CD1c-positive myeloid dendritic cell (primary cell): ENCODE data around the gene AARSD1.
"Not testable (repeated sequence)": the region's sequence is repeated elsewhere in the genome, so short reads cannot be mapped to it uniquely, and the experiment has no call there.

Experiments used
- DNase-seq: peaks from one replicate; pipeline ENCODE4 v3.0.0-alpha.2; 2016; ENCODE audit errors: extremely low spot score

Gene AARSD1

DNA sequence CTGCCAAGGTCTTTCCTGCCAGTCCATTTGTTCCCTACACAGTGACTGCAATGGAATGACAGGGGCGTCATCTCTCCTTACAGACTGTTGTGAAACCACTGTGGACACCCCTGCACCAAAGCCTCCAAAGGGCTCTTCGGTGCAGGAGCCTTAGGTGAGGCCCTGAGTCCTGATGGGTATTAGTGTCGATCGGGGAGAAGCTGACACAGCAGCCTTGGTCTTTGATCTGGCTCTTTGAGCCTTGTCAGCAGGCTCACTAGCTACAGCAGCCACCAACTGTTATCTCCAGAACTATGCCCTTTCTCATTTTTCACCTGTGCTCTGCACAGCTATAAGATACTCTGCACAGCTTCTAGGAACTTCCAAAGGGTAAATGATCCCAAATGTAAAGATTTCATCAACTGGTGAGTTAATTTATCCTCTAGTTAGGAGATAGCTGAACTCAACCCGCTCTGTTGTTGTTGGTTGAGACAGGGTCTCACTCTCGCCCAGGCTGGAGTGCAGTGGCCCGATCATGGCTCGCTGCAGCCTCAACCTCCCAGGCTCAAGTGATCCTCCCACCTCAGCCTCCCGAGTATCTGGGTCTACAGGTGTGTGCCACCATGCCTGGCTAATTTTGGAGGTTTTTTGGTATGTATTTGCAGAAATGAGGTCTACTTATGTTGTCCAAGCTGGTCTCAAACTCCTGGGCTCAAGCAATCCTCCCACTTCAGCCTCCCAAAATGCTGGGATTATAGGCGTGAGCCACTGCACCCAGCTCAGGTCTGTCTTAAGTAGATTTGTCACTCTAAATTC lies 44.0 kb downstream of the AARSD1 start:
- no peak for DNase-seq

DNA sequence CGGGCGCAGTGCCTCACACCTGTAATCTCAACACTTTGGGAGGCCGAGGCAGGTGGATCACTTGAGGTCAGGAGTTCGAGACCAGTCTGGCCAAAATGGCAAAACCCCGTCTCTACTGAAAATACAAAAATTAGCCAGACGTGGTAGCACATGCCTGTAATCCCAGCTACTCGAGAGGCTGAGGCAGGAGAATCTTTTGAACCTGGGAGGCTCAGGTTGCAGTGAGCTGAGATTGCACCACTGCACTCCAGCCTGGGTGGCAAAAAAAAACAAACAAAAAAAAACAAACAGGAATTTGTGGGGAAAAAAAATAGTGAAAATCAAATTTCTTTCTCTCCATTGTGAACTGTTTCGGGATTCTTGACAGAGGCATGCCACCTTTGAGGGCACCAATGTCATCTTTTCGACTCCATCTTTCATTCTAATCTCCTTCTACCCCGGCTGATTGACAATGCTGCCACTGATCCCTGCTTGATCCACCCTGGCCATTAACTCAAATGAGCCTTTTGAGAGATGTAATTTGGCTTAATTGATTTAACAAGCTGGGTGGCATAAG lies 44.7 kb downstream of the AARSD1 start:
- not testable (repeated sequence) for DNase-seq

DNA sequence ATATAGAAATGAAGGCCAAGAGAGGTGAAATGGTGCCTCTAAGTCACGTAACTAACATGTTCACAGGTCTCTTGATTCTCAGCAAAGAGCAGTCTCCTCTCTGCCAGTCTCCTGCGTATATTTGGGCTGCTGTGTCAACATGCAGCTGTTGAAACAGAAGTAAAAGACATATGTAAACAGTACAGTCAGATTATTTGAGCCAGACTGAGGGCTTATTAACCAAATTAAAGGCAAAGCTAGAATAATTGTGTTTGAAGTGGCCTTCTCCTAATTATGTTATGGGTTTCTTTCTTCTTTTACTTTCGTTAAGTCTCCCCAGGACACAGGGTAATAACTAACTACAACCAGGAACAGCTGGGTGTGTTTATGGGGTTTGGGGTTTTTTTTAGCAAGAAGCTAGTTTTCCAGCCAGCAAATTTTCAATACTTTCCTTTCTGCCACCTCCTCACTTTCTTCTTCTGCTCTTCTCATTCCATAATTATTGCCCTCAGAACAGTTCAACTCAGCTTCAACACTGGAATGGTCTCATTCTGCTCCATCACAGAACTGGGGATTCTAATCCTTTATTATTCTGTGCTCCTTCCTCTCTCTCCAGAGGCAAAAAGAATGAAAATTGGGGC lies 45.2 kb downstream of the AARSD1 start:
- DNase-seq: no peak

DNA sequence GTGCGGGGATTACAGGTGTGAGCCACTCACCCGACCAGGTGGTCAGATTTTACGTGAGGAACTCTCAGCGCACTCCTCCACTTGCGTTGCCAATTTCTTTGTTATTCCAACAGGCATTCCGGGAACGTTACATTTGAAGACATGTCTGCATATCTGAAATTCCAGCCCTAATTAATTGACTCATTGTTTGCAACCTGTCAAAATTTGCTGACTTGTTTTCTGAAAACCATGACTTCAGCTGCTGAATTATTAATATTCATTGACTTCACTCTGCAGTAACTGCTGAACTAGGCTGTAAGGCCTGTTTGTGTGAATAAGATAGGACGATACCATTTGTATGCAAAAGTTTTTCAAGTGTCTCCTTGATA lies 47.0 kb downstream of the AARSD1 start:
- DNase-seq: no peak

DNA sequence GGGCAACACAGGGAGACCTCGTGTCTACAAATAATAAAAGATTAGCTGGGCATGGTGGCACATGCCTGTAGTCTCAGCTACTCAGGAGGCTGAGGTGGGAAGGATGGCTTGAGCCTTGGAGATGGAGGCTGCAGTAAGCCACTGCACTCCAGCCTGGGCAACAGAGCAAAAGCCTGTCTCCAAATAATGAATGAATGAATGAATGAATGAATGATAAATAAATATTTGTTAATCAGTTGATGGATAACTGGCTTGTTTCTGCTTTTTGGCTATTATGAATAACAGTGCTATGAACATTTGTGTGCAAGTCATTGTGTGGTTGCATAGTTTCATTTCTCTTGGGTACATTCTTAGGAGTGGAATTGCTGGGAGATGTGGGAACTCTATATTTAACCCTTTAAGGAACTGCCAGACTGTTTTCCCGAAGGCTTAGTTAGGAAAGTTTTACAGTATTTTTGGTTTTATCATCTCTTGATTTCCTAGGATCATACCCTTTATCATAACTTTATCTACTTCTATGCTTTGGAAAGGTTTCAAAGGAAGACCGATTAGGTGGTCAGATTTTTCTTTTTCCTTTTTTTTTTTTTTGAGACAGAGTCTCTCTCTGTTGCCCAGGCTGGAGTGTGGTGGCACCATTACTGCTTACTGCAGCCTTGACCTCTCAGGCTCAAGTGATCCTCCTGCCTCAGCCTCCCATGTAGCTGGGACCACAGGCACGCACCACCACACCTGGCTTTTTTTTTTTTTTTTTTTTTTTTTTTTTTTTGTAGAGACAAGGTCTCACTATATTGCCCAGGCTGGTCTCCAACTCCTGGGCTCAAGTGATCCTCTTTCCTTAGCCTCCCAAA lies 47.6 kb downstream of the AARSD1 start:
- DNase-seq: not testable (repeated sequence)

DNA sequence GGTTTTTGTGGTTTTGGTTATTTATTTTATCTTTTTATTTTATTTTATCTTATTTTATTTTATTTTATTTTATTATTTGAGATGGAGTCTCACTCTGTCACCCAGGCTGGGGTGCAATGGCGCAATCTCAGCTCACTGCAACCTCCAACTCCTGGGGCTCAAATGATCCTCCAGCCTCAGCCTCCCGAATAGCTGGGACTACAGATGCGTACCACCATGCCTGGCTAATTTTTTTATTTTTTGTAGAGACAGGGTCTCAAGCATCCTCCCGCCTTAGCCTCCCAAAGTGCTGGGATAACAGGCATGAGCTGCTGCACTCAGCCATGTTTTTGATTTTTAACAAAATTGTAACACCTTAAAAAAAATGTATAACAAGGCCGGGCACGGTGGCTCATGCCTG lies 49.0 kb downstream of the AARSD1 start:
- not testable (repeated sequence) for DNase-seq

DNA sequence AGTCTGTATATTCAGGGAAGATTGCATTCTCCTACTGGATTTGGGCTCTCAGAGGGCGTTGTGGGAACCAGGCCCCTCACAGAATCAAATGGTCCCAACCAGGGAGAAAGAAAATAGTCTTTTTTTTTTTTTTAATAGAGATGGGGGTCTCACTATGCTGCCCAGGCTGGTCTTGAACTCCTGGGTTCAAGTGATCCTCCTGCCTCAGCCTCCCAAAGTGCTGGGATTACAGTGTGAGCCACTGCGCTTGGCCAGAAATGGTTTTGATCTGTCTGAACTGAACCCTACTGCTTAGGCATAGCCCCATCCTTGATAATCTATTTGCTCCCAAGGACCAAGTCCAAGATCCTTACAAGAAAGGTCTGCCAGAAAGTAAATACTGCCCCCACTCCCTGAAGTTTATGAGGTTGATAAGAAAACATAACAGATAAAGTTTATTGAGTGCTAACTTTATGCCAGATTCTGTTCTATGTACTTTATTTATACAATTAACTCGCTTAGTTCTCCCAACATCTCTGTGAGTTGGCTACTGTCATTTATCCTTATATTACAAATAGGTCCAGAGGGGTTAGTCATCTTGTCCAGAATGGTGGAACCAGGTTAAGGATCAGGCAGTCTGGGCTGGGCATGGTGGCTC lies 50.2 kb downstream of the AARSD1 start:
- DNase-seq: no peak

DNA sequence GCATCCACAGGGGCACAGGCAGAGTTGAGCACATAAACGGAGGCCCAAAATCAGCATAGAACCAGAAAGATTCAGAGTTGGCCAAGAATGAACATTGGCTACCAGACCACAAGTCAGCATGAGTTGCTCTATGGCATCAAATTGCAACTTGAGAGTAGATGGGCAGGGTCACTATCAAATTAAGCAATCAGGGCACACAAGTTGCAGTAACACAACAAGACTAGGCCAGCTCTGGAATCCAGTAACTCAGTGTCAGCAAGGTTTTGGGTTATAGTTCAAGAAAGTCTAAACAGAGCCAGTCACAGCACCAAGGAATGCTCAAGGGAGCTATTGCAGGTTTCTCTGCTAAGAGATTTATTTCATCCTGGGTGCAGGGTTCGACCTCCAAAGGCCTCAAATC lies 50.7 kb downstream of the AARSD1 start:
- no peak for DNase-seq

DNA sequence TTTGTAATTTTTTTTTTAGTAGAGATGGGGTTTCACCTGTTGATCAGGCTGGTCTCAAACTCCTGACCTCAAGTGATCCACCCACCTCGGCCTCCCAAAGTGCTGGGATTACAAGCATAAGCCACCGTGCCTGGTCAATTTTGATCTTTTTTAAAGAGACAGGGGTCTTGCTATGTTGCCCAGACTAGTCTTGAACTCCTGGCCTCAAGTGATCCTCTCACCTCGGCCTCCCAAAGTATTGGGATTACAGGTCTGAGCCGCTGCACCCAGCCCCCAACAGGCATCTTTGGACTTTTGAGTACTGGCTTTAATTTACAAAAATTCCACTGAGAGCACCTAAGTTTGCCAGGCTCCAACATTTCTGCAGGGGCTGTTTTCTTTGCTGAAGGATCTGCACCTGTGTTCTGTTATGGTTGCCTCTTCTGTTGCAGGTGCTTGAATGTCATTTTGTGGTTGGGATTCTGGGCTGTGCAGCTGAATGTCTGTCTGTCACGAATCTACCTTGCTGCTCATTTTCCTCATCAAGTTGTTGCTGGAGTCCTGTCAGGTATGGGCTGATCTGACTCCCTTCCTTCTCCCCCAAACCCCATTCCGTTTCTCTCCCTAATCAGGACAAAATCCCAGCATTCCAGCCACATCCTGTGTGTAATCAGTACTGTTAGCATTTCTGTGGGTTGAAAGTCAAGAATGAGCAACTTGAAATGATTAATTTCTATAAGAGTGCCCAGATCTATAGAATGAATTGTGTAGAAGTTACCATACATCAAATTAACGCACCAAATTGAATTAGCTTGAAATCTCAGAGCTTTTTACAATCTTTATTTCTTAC lies 55.2 kb downstream of the AARSD1 start:
- no peak for DNase-seq

DNA sequence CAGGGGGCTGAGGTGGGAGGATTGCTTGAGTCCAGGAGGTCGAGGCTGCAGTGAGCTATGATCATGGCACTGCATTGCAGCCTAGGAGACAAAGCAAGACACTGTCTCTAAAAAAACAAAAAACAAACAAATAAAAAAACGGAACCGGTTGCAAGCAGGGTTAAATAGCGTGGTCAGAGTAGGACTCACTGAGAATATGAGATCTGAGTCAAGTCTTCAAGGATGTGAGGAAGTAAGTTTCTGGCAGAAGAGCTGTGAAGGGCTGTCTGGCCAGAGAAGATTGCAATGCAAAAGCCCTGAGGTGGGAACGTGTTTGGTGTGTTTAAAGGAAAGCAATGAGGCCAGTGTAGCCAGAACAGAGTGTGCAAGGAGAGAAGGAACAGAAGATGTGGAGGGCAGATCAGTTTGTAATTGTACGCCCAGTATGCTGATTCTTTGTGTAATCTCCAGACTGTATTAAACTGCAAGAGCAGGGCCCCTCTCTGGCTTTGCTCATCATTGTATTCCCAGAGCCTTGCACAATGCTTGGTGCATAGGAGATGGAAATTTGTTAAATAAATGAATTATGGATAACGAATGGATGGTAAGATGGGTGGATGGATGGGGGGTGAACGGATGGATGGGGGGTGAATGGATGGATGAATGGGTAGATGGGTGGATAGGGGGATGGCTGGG lies 57.3 kb downstream of the AARSD1 start:
- DNase-seq: peak; percentile 17

DNA sequence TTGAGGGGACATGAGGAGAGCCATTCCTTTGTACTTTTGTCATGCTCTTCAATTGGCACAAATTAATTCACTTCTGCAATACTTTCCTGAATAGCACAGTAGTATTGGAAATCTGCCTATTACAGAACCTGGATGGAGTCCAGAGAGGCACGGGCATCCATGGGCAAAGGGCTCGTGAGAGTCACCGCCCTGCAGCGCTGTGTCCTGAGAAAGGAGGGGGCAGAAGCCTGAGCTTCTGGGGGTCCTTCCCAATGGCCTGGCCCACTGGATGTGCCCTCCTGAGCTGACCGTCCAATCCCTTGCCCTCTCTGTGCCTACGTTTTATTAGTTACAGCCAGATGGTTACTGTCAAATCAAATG lies 60.2 kb downstream of the AARSD1 start:
- DNase-seq: no peak

DNA sequence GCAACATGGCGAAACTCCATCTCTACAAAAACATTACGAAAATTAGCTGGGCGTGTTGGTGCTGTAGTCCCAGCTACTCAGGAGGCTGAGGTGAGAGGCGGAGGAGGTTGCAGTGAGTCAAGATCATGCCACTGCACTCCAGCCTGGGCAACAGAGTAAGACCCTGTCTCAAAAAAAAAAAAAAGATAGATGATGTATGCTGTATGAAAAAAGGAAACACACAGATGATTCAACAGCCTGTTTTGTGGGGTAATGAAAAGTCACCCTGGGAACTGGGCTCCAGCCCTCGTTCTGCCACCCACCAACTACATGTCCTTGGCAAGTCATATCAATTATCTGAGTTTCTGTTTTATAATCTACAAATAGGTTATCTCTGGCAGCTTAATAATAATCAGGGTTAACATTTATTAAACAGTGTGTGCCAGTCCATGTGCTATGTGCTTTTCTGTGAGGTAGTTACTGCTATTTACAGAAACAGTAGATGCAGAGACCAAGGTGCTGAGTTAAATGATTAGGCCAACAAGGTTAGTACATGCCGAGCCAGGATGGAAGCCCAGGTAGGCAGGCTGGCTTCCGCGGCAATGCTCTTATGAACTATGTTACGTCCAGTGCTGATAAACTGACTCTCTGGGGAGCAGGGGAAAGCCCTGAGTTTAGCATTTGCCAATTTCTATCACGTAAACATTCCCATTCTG lies 62.6 kb downstream of the AARSD1 start:
- DNase-seq: no peak
